Naive thymus-derived CD4-positive, alpha-beta T cell (primary cell): ENCODE results near the gene TGFB3. TPM values are rescaled to one million over a fixed set of nuclear protein-coding genes. Genes with fewer than 3 reads are reported as not detected.

Source experiments
- ATAC-seq: fragments of 150-1000 bp; cut with Tn5 transposase; 2 replicates; pipeline ENCODE4 v1.10.0; 2021; ENCODE audit warnings: mild to moderate bottlenecking, moderate library complexity
- CTCF ChIA-PET: fragments of 350-600 bp; sonication (Branson Sonifier 250); formaldehyde crosslinking; loops from one replicate; lab custom pipeline; 2021; ENCODE audit warnings: antibody characterized with exemption; lab: Charles Lee
- POLR2A ChIA-PET: fragments of 350-600 bp; sonication (Branson Sonifier 250); formaldehyde crosslinking; loops from one replicate; lab custom pipeline; 2021; ENCODE audit warnings: antibody characterized with exemption, inconsistent platforms; lab: Charles Lee
- DNase-seq, 9 donors: peaks; one replicate each; pipeline versions ENCODE4 v3.0.0 to v3.0.0-alpha.2; 2020 to 2022; ENCODE audit warnings: mixed read lengths in 1 of 9
- H3K27ac ChIP-seq: one replicate; pipeline ENCODE4 v1.7.0; 2013; ENCODE audit warnings: mild to moderate bottlenecking, low read depth, low read length, moderate library complexity
- H3K27me3 ChIP-seq, 2 donors: one replicate each; pipeline ENCODE4 v1.7.0; 2013; ENCODE audit warnings: low read length in 2 of 2, mild to moderate bottlenecking in 2 of 2, moderate library complexity in 2 of 2; ENCODE audit not compliant: control insufficient read depth in 2 of 2, insufficient read depth in 2 of 2
- H3K36me3 ChIP-seq, 3 experiments: 1 replicate in 2 of 3; 2 replicates in 1 of 3; pipeline ENCODE4 v1.7.0; 2013; ENCODE audit warnings: low read length in 3 of 3, mild to moderate bottlenecking in 3 of 3, moderate library complexity in 1 of 3; ENCODE audit not compliant: insufficient read depth in 3 of 3, control insufficient read depth in 2 of 3
- H3K4me1 ChIP-seq, 2 donors: one replicate each; pipeline ENCODE4 v1.7.0; 2013; ENCODE audit warnings: low read length in 2 of 2, mild to moderate bottlenecking in 2 of 2, moderate library complexity in 1 of 2; ENCODE audit not compliant: control insufficient read depth in 2 of 2, insufficient read depth in 2 of 2
- H3K4me3 ChIP-seq: 2 replicates; pipeline ENCODE4 v1.7.0; 2013; ENCODE audit warnings: mild to moderate bottlenecking, low read length
- H3K9me3 ChIP-seq, 3 experiments: 1 replicate in 2 of 3; 2 replicates in 1 of 3; pipeline ENCODE4 v1.7.0; 2013; ENCODE audit warnings: low read length in 3 of 3; ENCODE audit not compliant: control insufficient read depth in 2 of 3
- H3K27ac Mint-ChIP-seq, 9 donors: one replicate each; pipeline ENCODE4 v1.8.0; 2020 to 2022; ENCODE audit warnings: mixed read lengths in 9 of 9, mild to moderate bottlenecking in 8 of 9, moderate library complexity in 5 of 9, inconsistent platforms in 2 of 9
- H3K27me3 Mint-ChIP-seq, 5 donors: one replicate each; pipeline ENCODE4 v1.8.0; 2021 to 2022; ENCODE audit warnings: mixed read lengths in 5 of 5, mild to moderate bottlenecking in 1 of 5
- H3K36me3 Mint-ChIP-seq, 5 donors: one replicate each; pipeline ENCODE4 v1.8.0; 2020 to 2022; ENCODE audit warnings: mixed read lengths in 5 of 5, mild to moderate bottlenecking in 3 of 5, inconsistent platforms in 1 of 5
- H3K4me1 Mint-ChIP-seq, 7 donors: one replicate each; pipeline ENCODE4 v1.8.0; 2020 to 2022; ENCODE audit warnings: mixed read lengths in 7 of 7, mild to moderate bottlenecking in 3 of 7, inconsistent platforms in 1 of 7
- H3K4me3 Mint-ChIP-seq, 10 donors: one replicate each; pipeline ENCODE4 v1.8.0; 2020 to 2022; ENCODE audit warnings: mild to moderate bottlenecking in 10 of 10, mixed read lengths in 10 of 10, moderate library complexity in 6 of 10, inconsistent platforms in 2 of 10
- H3K9me3 Mint-ChIP-seq, 11 donors: one replicate each; pipeline ENCODE4 v1.8.0; 2020 to 2022; ENCODE audit warnings: mixed read lengths in 11 of 11, mild to moderate bottlenecking in 4 of 11, inconsistent platforms in 1 of 11, moderate library complexity in 1 of 11
- intact Hi-C, 2 donors: fragments of 100-400 bp; cut with micrococcal nuclease; formaldehyde crosslinking; loops; one replicate each; pipeline ENCODE4 v1.15.1; 2023
- polyA plus RNA-seq, 2 donors: library from polyadenylated mRNA; unstranded; fragments of 300-500 nt; fragmentation: Illumina TruSeq; gene quantifications; one replicate each; pipeline ENCODE4 v1.2.3, GENCODE V29; 2021
- total RNA-seq, 6 experiments: library from RNA in 5 of 6; stranded (reverse) in 5 of 6; gene quantifications; 1 replicate in 5 of 6; 2 replicates in 1 of 6; pipeline ENCODE4 v1.2.3 and lab custom pipeline; 2021 to 2026

The TGFB3 gene
- total and polyA plus RNA-seq, 7 experiments from 2014 or later, result 0.58 to 14.3 (median 9.0) TPM; not detected in 1

DNA sequence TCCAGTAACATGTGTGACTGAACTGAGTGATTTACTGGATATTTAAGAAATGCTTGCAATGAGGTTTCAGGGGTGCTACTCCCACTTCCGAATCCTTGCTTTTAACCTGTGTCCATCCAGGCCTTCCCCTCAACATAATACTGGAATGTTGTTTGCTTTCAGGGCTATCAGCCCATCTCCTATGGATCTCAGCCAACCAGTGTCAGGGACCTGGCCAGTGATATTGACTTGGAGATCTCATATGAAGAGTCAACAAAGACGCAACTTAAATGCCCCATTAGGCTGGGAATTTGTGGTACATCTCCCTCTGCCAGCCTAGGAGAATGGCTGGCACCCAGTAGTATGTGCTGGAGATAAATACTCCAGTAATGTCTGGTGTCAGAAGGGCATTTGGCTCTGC, 2.9 kb upstream of the TGFB3 start:
- H3K27ac ChIP-seq, result no peak overlapping the region
- peaks cover 0 to 24% (median 0%) of the 10 kb centered on the region in 5 donors for H3K27me3 Mint-ChIP-seq
- no peaks in the 10 kb centered on the region for H3K27me3 ChIP-seq
- peaks cover 0 to 6% (median 2%) of the 10 kb centered on the region in 5 donors for H3K36me3 Mint-ChIP-seq
- peak overlapping the region in 8 of 10 donors; percentile 12 to 93 (median 82) for H3K4me3 Mint-ChIP-seq
- peaks cover 18 to 19% of the 10 kb centered on the region in 2 donors for H3K4me1 ChIP-seq
- POLR2A ChIA-PET, result no interaction called here
- H3K4me3 ChIP-seq, result no peak overlapping the region
- peaks cover 26 to 46% (median 40%) of the 10 kb centered on the region in 7 donors for H3K4me1 Mint-ChIP-seq
- ATAC-seq, result no peak
- no peaks in the 10 kb centered on the region for H3K9me3 ChIP-seq
- CTCF ChIA-PET, result interaction anchor here (0.7 to 7.8 kb wide), 4 partner anchors 78 to 827 kb away, joined by 3 to 73 read pairs (median 26); no protein-coding TSS in a partner anchor
- peak overlapping the region in 7 of 9 donors; percentile 2 to 97 (median 91) for H3K27ac Mint-ChIP-seq
- intact Hi-C loops, result loop anchor here (1.0 to 10.0 kb wide), 13 partner anchors 167 to 1900 kb away; partner anchors contain the start of genes GPATCH2L (in 2 of the 2), ALDH6A1 (in 1 of the 2), ANGEL1 (in 1 of the 2) and BATF (in 1 of the 2)
- peaks cover 0 to 1% (median 0%) of the 10 kb centered on the region in 11 donors for H3K9me3 Mint-ChIP-seq
- H3K36me3 ChIP-seq, result peaks cover 0 to 5% (median 0%) of the 10 kb centered on the region in 3 experiments
- DNase-seq, result no peak

DNA sequence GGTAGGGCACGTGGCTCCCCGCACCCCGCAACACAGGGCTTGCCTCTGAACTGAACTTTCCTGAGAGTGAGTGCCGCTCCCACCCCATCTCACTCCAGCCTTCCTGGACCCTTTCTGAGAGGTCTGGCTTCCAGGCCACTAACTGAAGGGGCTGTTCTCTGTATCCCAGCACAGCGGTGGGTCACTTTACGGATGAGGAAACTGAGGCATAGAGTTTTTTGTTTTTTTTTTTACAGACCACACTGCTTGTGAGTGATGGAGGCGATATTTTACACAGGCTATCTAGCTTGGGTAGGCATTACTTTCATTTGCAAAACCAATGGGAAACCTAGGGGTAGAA, 1.2 kb upstream of the TGFB3 start:
- peaks cover 0 to 5% (median 0%) of the 10 kb centered on the region in 3 experiments for H3K36me3 ChIP-seq
- intact Hi-C loops, result loop anchor here in 1 of 2 donors (10.0 kb wide), 2 partner anchors 688 to 1898 kb away; partner anchors contain the start of genes ALDH6A1 and LIN52
- Mint-ChIP-seq H3K9me3 (peaks cover 0 to 1% (median 0%) of the 10 kb centered on the region in 11 donors), H3K4me1 (peaks cover 42 to 62% (median 56%) of the 10 kb centered on the region in 7 donors), H3K36me3 (peaks cover 0 to 2% (median 0%) of the 10 kb centered on the region in 5 donors), H3K27ac (peak overlapping the region in 5 of 9 donors; percentile 41 to 94 (median 81)), H3K27me3 (peaks cover 0 to 24% (median 0%) of the 10 kb centered on the region in 5 donors), H3K4me3 (peak overlapping the region; percentile 69 to 99 (median 82))
- H3K4me1 ChIP-seq, result peaks cover 18 to 31% of the 10 kb centered on the region in 2 donors
- no peaks in the 10 kb centered on the region for H3K27me3 ChIP-seq
- ATAC-seq (no peak), DNase-seq (no peak)
- H3K9me3 ChIP-seq, result no peaks in the 10 kb centered on the region
- H3K27ac ChIP-seq, result peak overlapping the region; percentile 34
- H3K4me3 ChIP-seq, result peak overlapping the region; percentile 58
- ChIA-PET POLR2A (interaction anchor here (0.9 to 2.0 kb wide), 5 partner anchors 8 to 274 kb away, joined by 3 to 12 read pairs (median 7); no protein-coding TSS in a partner anchor), CTCF (interaction anchor here (0.6 to 7.8 kb wide), 9 partner anchors 11 to 553 kb away, joined by 3 to 73 read pairs (median 3); partner anchors contain the start of gene FLVCR2)

DNA sequence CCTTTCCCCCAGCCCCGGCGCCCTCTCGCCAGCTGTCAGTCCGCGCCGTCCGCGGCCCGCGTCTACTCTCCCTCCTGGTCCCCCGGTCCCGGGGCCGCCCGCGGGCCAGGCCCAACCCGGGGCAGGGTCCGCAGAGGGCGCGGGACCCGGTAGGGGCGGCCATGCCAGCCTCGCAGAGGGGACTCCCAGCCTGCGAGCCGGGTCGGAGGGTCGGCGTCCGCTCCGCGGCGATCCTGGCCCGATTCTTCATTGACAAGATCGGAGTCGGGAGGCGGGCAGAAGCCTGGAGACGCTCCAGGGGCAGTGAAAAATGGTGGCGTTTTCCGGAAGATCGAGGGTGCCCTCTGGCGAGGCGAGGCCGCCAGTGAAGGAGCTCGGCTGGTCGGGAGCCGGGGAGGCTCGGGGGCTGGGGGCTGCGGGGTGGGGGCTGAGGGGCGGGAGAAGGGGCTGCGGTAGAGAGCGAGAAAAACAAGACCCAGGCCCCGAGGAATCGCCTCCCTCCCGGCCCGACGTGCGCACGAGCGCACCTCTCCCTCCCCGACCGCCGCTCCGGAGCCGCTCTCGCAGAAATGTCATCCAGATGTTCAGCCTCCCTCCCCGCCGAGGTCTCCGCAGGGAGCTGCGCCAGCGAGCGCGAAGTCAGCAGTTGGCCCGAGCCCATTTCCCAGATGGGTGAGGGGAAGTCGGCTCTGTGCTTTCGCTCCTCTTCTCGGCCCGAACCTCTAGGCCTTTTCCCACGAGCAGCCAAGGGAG, 647 bp upstream of the TGFB3 start:
- H3K27me3 Mint-ChIP-seq, result peaks cover 0 to 24% (median 0%) of the 10 kb centered on the region in 5 donors
- peak overlapping the region; percentile 80 to 99 (median 88) for H3K4me3 Mint-ChIP-seq
- POLR2A ChIA-PET, result interaction anchor here (0.9 to 2.0 kb wide), 6 partner anchors 9 to 405 kb away, joined by 3 to 12 read pairs (median 6); no protein-coding TSS in a partner anchor
- peaks cover 0 to 2% (median 0%) of the 10 kb centered on the region in 5 donors for H3K36me3 Mint-ChIP-seq
- CTCF ChIA-PET, result interaction anchor here (0.6 to 7.8 kb wide), 8 partner anchors 12 to 405 kb away, joined by 3 to 73 read pairs (median 4); partner anchors contain the start of gene FLVCR2
- intact Hi-C loops, result loop anchor here (1.0 to 10.0 kb wide), 6 partner anchors 76 to 1898 kb away; partner anchors contain the start of genes ALDH6A1 (in 1 of the 2), LIN52 (in 1 of the 2) and TTLL5 (in 1 of the 2)
- peak overlapping the region; percentile 83 for H3K4me3 ChIP-seq
- peaks cover 18 to 32% of the 10 kb centered on the region in 2 donors for H3K4me1 ChIP-seq
- H3K27ac Mint-ChIP-seq, result peak overlapping the region; percentile 58 to 97 (median 90)
- ATAC-seq (peak; percentile 83), DNase-seq (peak; percentile 69 to 83 (median 80))
- peak overlapping the region; percentile 84 for H3K27ac ChIP-seq
- no peaks in the 10 kb centered on the region for H3K9me3 ChIP-seq
- no peaks in the 10 kb centered on the region for H3K27me3 ChIP-seq
- peaks cover 0 to 5% (median 0%) of the 10 kb centered on the region in 3 experiments for H3K36me3 ChIP-seq
- H3K9me3 Mint-ChIP-seq, result peaks cover 0 to 1% (median 0%) of the 10 kb centered on the region in 11 donors
- peaks cover 43 to 64% (median 56%) of the 10 kb centered on the region in 7 donors for H3K4me1 Mint-ChIP-seq

DNA sequence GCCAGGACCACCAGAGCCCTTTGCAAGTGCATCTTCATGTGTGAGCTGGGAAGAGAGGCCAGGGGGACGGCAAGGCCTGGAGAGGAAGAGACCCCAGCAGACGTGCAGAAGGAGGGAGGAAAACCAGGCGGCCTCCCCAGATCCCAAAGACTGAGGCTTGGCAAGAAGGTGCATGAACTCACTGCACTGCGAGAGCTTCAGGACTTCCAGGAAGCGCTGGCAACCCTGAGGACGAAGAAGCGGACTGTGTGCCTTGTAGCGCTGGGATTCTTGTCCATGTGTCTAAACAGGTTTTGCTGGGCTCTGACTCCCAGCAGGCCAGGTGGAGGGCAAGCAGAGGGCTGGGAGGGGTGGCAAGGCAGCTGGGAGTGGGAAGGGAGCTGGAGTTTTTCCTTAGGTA, 939 bp downstream of the TGFB3 start:
- intact Hi-C loops, result loop anchor here in 1 of 2 donors (10.0 kb wide), 2 partner anchors 686 to 1896 kb away; partner anchors contain the start of genes ALDH6A1 and LIN52
- ChIA-PET CTCF (interaction anchor here (0.6 to 7.8 kb wide), 4 partner anchors 17 to 270 kb away, joined by 3 to 73 read pairs (median 22); no protein-coding TSS in a partner anchor), POLR2A (interaction anchor here (0.6 to 1.0 kb wide), 2 partner anchors 8 to 1627 kb away, joined by 3 read pairs; no protein-coding TSS in a partner anchor)
- H3K27me3 ChIP-seq, result no peaks in the 10 kb centered on the region
- no peak for ATAC-seq
- no peak for DNase-seq
- H3K4me1 Mint-ChIP-seq, result peaks cover 35 to 55% (median 47%) of the 10 kb centered on the region in 7 donors
- peaks cover 0 to 27% (median 0%) of the 10 kb centered on the region in 5 donors for H3K27me3 Mint-ChIP-seq
- no peak overlapping the region for H3K4me3 ChIP-seq
- H3K27ac Mint-ChIP-seq, result peak overlapping the region in 8 of 9 donors; percentile 12 to 97 (median 85)
- peaks cover 14 to 27% of the 10 kb centered on the region in 2 donors for H3K4me1 ChIP-seq
- H3K9me3 ChIP-seq, result no peaks in the 10 kb centered on the region
- peaks cover 0 to 4% (median 2%) of the 10 kb centered on the region in 5 donors for H3K36me3 Mint-ChIP-seq
- peak overlapping the region; percentile 80 to 99 (median 88) for H3K4me3 Mint-ChIP-seq
- peak overlapping the region; percentile 84 for H3K27ac ChIP-seq
- H3K9me3 Mint-ChIP-seq, result peaks cover 0 to 3% (median 0%) of the 10 kb centered on the region in 11 donors
- H3K36me3 ChIP-seq, result peaks cover 0 to 3% (median 0%) of the 10 kb centered on the region in 3 experiments

DNA sequence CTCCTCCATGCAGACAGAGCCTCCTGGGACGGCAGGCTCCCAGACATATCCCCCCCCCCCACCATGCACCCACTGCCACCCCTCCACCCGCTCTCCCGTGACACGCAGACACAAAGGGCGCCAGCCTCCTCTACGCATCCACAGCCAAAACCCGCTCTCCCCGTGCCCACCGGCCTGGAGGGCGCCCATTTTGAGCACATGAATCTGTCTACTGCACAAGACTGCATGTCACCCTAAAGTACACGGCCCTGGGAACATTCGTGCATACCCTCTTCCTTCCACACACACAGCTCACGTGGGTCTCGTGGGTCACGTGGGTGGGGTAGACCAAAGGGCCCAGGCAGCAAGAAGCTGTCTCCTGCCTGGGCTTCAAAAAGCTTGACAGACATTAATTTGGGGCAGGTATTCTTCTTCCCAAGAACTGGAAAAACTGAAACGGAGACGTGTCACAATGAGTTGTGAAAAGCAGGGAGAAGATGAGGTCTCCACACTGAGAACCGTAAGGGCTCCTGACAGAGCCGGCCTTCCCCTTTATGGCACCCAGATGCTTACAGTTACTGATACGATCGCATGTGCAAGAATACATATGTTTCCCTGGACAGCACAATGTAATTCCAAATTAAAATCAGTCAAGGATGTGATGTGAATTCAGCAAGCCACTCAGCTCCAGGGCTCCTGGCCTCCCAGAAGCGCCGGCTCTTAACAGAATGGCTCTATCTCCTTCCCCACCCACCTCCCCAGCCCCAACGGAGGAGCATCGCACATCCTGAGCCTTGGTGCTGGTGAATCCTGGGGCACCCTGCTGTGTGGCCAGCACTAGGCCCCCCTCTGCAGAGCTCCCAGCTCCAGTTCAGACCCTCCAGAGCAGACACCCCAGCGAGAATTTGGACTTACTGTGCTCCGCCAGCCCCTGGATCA, 1.9 kb downstream of the TGFB3 start:
- H3K4me3 ChIP-seq, result no peak overlapping the region
- Mint-ChIP-seq H3K27me3 (peaks cover 0 to 23% (median 0%) of the 10 kb centered on the region in 5 donors), H3K9me3 (peaks cover 0 to 3% (median 0%) of the 10 kb centered on the region in 11 donors), H3K36me3 (peaks cover 0 to 8% (median 2%) of the 10 kb centered on the region in 5 donors), H3K27ac (peak overlapping the region in 4 of 9 donors; percentile 21 to 63 (median 44)), H3K4me1 (peaks cover 34 to 47% (median 39%) of the 10 kb centered on the region in 7 donors), H3K4me3 (peak overlapping the region in 9 of 10 donors; percentile 10 to 93 (median 67))
- intact Hi-C loops, result loop anchor here in 1 of 2 donors (10.0 kb wide), 2 partner anchors 685 to 1895 kb away; partner anchors contain the start of genes ALDH6A1 and LIN52
- no peak overlapping the region for H3K27ac ChIP-seq
- H3K9me3 ChIP-seq, result no peaks in the 10 kb centered on the region
- no peaks in the 10 kb centered on the region for H3K36me3 ChIP-seq
- CTCF ChIA-PET, result interaction anchor here (0.7 to 7.8 kb wide), 5 partner anchors 16 to 402 kb away, joined by 3 to 73 read pairs (median 4); no protein-coding TSS in a partner anchor
- ATAC-seq (no peak), DNase-seq (no peak)
- POLR2A ChIA-PET, result interaction anchor here (1.0 kb wide), 1 partner anchor 9 kb away, joined by 3 read pairs; no protein-coding TSS in a partner anchor
- H3K27me3 ChIP-seq, result no peaks in the 10 kb centered on the region
- peaks cover 9 to 27% of the 10 kb centered on the region in 2 donors for H3K4me1 ChIP-seq
